ENCODE results near the gene PARD6B.

- TF ChIP-seq FOXM1 (IDR thresholded peaks at IDR 0.05; ENCODE audit: low read depth) (no peak), EP300 (IDR thresholded peaks at IDR 0.05; ENCODE audit: borderline replicate concordance in 1 of 2, low read depth in 1 of 2, low read length in 1 of 2) (no peak), USF2 (IDR thresholded peaks at IDR 0.05; ENCODE audit: borderline replicate concordance, low read depth, low read length) (no peak), CTCF (IDR thresholded peaks at IDR 0.05) (no peak), POLR2AphosphoS5 (IDR thresholded peaks at IDR 0.05; ENCODE audit: low read depth, low read length) (no peak), MAX (IDR thresholded peaks at IDR 0.05; ENCODE audit: low read depth) (no peak), IRF3 (IDR thresholded peaks at IDR 0.05; ENCODE audit: low read depth, low read length) (no peak)
These were observed 13.2 kb upstream of the PARD6B start for GRCh38 chr20:50717974-50718761.
